ENCODE results near the gene CCDC32. TPM values are rescaled to one million over a fixed set of nuclear protein-coding genes. Genes with fewer than 3 reads are reported as not detected.

The CCDC32 gene
- total and polyA plus RNA-seq, 2 of the 13 experiments (the other 11 are each of a cell fraction or from before 2014, with no cell fraction given), result 10.8 to 23.2 TPM

DNA sequence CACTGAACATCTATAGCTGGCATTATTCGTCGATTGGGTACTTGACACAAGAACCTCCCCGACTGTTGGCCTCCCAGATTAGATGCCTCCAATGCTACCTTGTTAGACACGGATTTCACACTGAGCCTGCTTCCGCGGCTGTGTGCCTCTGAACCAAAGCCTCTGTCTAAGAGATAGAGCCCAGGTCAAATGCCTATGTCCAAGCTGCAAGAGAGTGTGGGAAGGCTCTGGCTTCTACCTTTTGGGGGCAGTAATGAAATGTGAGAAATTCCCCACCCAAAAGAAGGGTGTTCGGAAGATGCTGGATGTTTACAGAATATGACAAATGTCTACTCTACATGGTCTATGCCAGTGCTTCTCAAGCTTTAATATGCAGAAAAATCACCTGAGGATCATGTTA, 2.3 kb upstream of the CCDC32 start (continued):
- TF ChIP-seq ZIK1 (CRISPR knock-in tag; IDR thresholded peaks at IDR 0.05; ENCODE audit: borderline replicate concordance, low read depth) (no peak), ZNF354B (CRISPR knock-in tag; IDR thresholded peaks at IDR 0.05) (0 out of 2 replicates have a peak, but pooled peaks have one; percentile 1), TCF12 (IDR thresholded peaks at IDR 0.05) (no peak), TCF12 (CRISPR knock-in tag; IDR thresholded peaks at IDR 0.05) (no peak), FOXK2 (IDR thresholded peaks at IDR 0.05) (no peak), MIXL1 (CRISPR knock-in tag; IDR thresholded peaks at IDR 0.05) (no peak), IRF2 (CRISPR knock-in tag; IDR thresholded peaks at IDR 0.05) (0 out of 2 replicates have a peak, but pooled peaks have one; percentile 20), SMC3 (IDR thresholded peaks at IDR 0.05; ENCODE audit: low read length) (peak; percentile 51; the same call in 1 of the 2 replicates), SETDB1 (CRISPR knock-in tag; IDR thresholded peaks at IDR 0.05; ENCODE audit: borderline replicate concordance) (no peak), ZFYVE20 (CRISPR knock-in tag; IDR thresholded peaks at IDR 0.05; ENCODE audit: borderline replicate concordance, low read depth) (no peak), PITX1 (CRISPR knock-in tag; IDR thresholded peaks at IDR 0.05) (no peak), CREB1 (IDR thresholded peaks at IDR 0.05) (no peak), CREB1 (CRISPR knock-in tag; IDR thresholded peaks at IDR 0.05) (0 out of 2 replicates have a peak, but pooled peaks have one; percentile 18), ZFP90 (CRISPR knock-in tag; IDR thresholded peaks at IDR 0.05; ENCODE audit: borderline replicate concordance) (no peak), FOXA3 (CRISPR knock-in tag; IDR thresholded peaks at IDR 0.05) (0 out of 2 replicates have a peak, but pooled peaks have one; percentile 35), FOSL2 (CRISPR knock-in tag; IDR thresholded peaks at IDR 0.05) (no peak), HNRNPH1 (optimal IDR thresholded peaks at IDR 0.05; ENCODE audit: low read depth, low read length) (no peak), ZNF772 (CRISPR knock-in tag; IDR thresholded peaks at IDR 0.05) (no peak), ERF (CRISPR knock-in tag; IDR thresholded peaks at IDR 0.05) (no peak), ZNF333 (CRISPR knock-in tag; IDR thresholded peaks at IDR 0.05; ENCODE audit: borderline replicate concordance) (no peak)
- TF ChIP-seq, protein P1, sequence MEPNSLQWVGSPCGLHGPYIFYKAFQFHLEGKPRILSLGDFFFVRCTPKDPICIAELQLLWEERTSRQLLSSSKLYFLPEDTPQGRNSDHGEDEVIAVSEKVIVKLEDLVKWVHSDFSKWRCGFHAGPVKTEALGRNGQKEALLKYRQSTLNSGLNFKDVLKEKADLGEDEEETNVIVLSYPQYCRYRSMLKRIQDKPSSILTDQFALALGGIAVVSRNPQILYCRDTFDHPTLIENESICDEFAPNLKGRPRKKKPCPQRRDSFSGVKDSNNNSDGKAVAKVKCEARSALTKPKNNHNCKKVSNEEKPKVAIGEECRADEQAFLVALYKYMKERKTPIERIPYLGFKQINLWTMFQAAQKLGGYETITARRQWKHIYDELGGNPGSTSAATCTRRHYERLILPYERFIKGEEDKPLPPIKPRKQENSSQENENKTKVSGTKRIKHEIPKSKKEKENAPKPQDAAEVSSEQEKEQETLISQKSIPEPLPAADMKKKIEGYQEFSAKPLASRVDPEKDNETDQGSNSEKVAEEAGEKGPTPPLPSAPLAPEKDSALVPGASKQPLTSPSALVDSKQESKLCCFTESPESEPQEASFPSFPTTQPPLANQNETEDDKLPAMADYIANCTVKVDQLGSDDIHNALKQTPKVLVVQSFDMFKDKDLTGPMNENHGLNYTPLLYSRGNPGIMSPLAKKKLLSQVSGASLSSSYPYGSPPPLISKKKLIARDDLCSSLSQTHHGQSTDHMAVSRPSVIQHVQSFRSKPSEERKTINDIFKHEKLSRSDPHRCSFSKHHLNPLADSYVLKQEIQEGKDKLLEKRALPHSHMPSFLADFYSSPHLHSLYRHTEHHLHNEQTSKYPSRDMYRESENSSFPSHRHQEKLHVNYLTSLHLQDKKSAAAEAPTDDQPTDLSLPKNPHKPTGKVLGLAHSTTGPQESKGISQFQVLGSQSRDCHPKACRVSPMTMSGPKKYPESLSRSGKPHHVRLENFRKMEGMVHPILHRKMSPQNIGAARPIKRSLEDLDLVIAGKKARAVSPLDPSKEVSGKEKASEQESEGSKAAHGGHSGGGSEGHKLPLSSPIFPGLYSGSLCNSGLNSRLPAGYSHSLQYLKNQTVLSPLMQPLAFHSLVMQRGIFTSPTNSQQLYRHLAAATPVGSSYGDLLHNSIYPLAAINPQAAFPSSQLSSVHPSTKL (CRISPR knock-in tag; IDR thresholded peaks at IDR 0.05), result peak; percentile 35; the same call in 1 of the 2 replicates
- TF ChIP-seq, protein P2, sequence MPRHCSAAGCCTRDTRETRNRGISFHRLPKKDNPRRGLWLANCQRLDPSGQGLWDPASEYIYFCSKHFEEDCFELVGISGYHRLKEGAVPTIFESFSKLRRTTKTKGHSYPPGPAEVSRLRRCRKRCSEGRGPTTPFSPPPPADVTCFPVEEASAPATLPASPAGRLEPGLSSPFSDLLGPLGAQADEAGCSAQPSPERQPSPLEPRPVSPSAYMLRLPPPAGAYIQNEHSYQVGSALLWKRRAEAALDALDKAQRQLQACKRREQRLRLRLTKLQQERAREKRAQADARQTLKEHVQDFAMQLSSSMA (CRISPR knock-in tag; IDR thresholded peaks at IDR 0.05), result no peak
- TF ChIP-seq, protein P3, sequence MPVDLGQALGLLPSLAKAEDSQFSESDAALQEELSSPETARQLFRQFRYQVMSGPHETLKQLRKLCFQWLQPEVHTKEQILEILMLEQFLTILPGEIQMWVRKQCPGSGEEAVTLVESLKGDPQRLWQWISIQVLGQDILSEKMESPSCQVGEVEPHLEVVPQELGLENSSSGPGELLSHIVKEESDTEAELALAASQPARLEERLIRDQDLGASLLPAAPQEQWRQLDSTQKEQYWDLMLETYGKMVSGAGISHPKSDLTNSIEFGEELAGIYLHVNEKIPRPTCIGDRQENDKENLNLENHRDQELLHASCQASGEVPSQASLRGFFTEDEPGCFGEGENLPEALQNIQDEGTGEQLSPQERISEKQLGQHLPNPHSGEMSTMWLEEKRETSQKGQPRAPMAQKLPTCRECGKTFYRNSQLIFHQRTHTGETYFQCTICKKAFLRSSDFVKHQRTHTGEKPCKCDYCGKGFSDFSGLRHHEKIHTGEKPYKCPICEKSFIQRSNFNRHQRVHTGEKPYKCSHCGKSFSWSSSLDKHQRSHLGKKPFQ (CRISPR knock-in tag; IDR thresholded peaks at IDR 0.05; ENCODE audit: insufficient replicate concordance), result no peak
- TF ChIP-seq, protein P4, sequence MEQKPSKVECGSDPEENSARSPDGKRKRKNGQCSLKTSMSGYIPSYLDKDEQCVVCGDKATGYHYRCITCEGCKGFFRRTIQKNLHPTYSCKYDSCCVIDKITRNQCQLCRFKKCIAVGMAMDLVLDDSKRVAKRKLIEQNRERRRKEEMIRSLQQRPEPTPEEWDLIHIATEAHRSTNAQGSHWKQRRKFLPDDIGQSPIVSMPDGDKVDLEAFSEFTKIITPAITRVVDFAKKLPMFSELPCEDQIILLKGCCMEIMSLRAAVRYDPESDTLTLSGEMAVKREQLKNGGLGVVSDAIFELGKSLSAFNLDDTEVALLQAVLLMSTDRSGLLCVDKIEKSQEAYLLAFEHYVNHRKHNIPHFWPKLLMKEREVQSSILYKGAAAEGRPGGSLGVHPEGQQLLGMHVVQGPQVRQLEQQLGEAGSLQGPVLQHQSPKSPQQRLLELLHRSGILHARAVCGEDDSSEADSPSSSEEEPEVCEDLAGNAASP (CRISPR knock-in tag; IDR thresholded peaks at IDR 0.05; ENCODE audit: borderline replicate concordance), result no peak
- TF ChIP-seq, protein P5, sequence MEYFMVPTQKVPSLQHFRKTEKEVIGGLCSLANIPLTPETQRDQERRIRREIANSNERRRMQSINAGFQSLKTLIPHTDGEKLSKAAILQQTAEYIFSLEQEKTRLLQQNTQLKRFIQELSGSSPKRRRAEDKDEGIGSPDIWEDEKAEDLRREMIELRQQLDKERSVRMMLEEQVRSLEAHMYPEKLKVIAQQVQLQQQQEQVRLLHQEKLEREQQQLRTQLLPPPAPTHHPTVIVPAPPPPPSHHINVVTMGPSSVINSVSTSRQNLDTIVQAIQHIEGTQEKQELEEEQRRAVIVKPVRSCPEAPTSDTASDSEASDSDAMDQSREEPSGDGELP (IDR thresholded peaks at IDR 0.05; ENCODE audit: borderline replicate concordance, low read depth), result no peak
